ENCODE measurements around the gene PAH.

The PAH gene

GRCh38 chr12:102950107-102950949 is 33.3 kb upstream of the PAH start:
- DNase-seq, result no peak

- no peak for DNase-seq
These were observed 31.9 kb upstream of the PAH start for GRCh38 chr12:102948941-102949352.

GRCh38 chr12:102946042-102946441 is 29.0 kb upstream of the PAH start:
- DNase-seq, result no peak

GRCh38 chr12:102939670-102940222 is 22.7 kb upstream of the PAH start:
- DNase-seq, result no peak

- no peak for DNase-seq
These were observed 22.0 kb upstream of the PAH start for GRCh38 chr12:102939059-102939458.

- DNase-seq, result no peak
These were observed 16.1 kb upstream of the PAH start for GRCh38 chr12:102933168-102933567.

- no peak for DNase-seq
These were observed 10.2 kb upstream of the PAH start for GRCh38 chr12:102927220-102927619.

GRCh38 chr12:102921240-102921639 is 4.2 kb upstream of the PAH start:
- no peak for DNase-seq

- no peak for DNase-seq
These were observed 3.2 kb upstream of the PAH start for GRCh38 chr12:102920271-102920670.

- no peak for DNase-seq
These were observed 1.8 kb upstream of the PAH start for GRCh38 chr12:102918840-102919239.

- no peak for DNase-seq
These were observed 605 bp downstream of the PAH start for GRCh38 chr12:102916252-102917025.

GRCh38 chr12:102913453-102914226 is 3.4 kb downstream of the PAH start:
- DNase-seq, result no peak

- no peak for DNase-seq
These were observed 4.8 kb downstream of the PAH start for GRCh38 chr12:102912258-102912657.

- DNase-seq, result no peak
These were observed 5.7 kb downstream of the PAH start for GRCh38 chr12:102911320-102911719.

GRCh38 chr12:102910792-102911191 is 6.3 kb downstream of the PAH start:
- DNase-seq, result no peak

- DNase-seq, result no peak
These were observed 6.9 kb downstream of the PAH start for GRCh38 chr12:102910137-102910536.

GRCh38 chr12:102907918-102908317 is 9.1 kb downstream of the PAH start:
- DNase-seq, result no peak

- DNase-seq, result no peak
These were observed 11.8 kb downstream of the PAH start for GRCh38 chr12:102905229-102905628.

GRCh38 chr12:102903337-102904007 is 13.6 kb downstream of the PAH start:
- no peak for DNase-seq

GRCh38 chr12:102902093-102902492 is 15.0 kb downstream of the PAH start:
- DNase-seq, result no peak

GRCh38 chr12:102900389-102900788 is 16.7 kb downstream of the PAH start:
- DNase-seq, result no peak

GRCh38 chr12:102896067-102896466 is 21.0 kb downstream of the PAH start:
- DNase-seq, result no peak

GRCh38 chr12:102891756-102892155 is 25.3 kb downstream of the PAH start:
- DNase-seq, result no peak

Measured in 8988T (cell line).